ENCODE measurements around the gene GAS7. TPM values are rescaled to one million over a fixed set of nuclear protein-coding genes. Genes with fewer than 3 reads are reported as not detected.

The GAS7 gene
- total and polyA plus RNA-seq, 8 donors: 4.1 to 185 (median 30.5) TPM

DNA sequence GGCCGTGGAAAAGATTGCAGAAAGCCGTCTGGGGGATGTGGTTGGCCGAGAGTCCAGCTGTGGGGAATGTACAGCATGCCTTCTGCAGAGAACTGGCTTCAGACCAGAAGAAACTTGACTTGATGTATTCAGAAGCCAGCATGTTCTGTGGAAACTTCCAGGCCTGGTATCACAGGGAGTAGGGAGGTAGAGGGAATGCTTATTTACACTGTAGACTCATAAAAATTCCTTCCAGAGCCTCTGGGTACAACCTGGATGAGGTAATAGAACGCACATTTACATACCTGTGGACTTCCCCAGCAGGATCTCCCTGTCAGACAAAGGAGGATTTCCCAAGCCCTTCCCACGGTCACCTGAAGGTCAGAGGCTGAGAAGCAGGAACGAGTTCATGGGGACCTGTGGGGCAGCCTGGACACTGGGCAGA is 11.8 kb upstream of the GAS7 start:
- H3K27me3 ChIP-seq: no peaks in the 10 kb centered on the region
- peaks cover 0 to 17% (median 9%) of the 10 kb centered on the region in 4 donors for H3K9me3 ChIP-seq
- intact Hi-C loops (cut with DNase I; ENCODE audit: low total_unique reads): no loop called here
- peaks cover 0 to 17% (median 6%) of the 10 kb centered on the region in 4 donors for H3K4me1 ChIP-seq
- TF ChIP-seq EP300 (IDR thresholded peaks at IDR 0.05) (no peak), POLR2A (IDR thresholded peaks at IDR 0.05) (no peak), POLR2AphosphoS5 (IDR thresholded peaks at IDR 0.05) (no peak), CTCF (IDR thresholded peaks at IDR 0.05) (no peak)
- H3K36me3 ChIP-seq: no peaks in the 10 kb centered on the region
- DNase-seq: peak in 1 of 2 donors; percentile 83
- 31 to 43% (median 37%) methylated on average over 6 of the region's 6 CpGs for WGBS, 5 donors
- H3K4me3 ChIP-seq: no peak overlapping the region
- peak overlapping the region in 2 of 5 donors; percentile 41 to 64 for H3K27ac ChIP-seq

- Histone ChIP-seq H3K4me1 (peaks cover 0 to 17% (median 6%) of the 10 kb centered on the region in 4 donors), H3K27me3 (no peaks in the 10 kb centered on the region), H3K4me3 (no peak overlapping the region), H3K27ac (no peak overlapping the region), H3K9me3 (peaks cover 4 to 27% (median 11%) of the 10 kb centered on the region in 4 donors), H3K36me3 (no peaks in the 10 kb centered on the region)
- intact Hi-C loops (cut with DNase I; ENCODE audit: low total_unique reads): no loop called here
- TF ChIP-seq CTCF (IDR thresholded peaks at IDR 0.05) (no peak), POLR2AphosphoS5 (IDR thresholded peaks at IDR 0.05) (no peak), EP300 (IDR thresholded peaks at IDR 0.05) (no peak), POLR2A (IDR thresholded peaks at IDR 0.05) (no peak)
- no peak for DNase-seq
- 61 to 77% (median 68%) methylated on average over 7 of the region's 7 CpGs for WGBS, 5 donors
Observed at GRCh38 chr17:10208604-10209193, 10.3 kb upstream of the GAS7 start.

GRCh38 chr17:10207153-10207552 is 8.7 kb upstream of the GAS7 start:
- 79 to 92% (median 87%) methylated on average over 4 of the region's 4 CpGs for WGBS, 5 donors
- H3K4me3 ChIP-seq: no peak overlapping the region
- peaks cover 0 to 17% (median 6%) of the 10 kb centered on the region in 4 donors for H3K4me1 ChIP-seq
- peaks cover 4 to 27% (median 11%) of the 10 kb centered on the region in 4 donors for H3K9me3 ChIP-seq
- intact Hi-C loops (cut with DNase I; ENCODE audit: low total_unique reads): no loop called here
- no peaks in the 10 kb centered on the region for H3K27me3 ChIP-seq
- H3K27ac ChIP-seq: no peak overlapping the region
- no peaks in the 10 kb centered on the region for H3K36me3 ChIP-seq
- DNase-seq: no peak
- no peak for TF ChIP-seq EP300 (IDR thresholded peaks at IDR 0.05)
- no peak for TF ChIP-seq POLR2AphosphoS5 (IDR thresholded peaks at IDR 0.05)
- no peak for TF ChIP-seq POLR2A (IDR thresholded peaks at IDR 0.05)
- TF ChIP-seq CTCF (IDR thresholded peaks at IDR 0.05): no peak

DNA sequence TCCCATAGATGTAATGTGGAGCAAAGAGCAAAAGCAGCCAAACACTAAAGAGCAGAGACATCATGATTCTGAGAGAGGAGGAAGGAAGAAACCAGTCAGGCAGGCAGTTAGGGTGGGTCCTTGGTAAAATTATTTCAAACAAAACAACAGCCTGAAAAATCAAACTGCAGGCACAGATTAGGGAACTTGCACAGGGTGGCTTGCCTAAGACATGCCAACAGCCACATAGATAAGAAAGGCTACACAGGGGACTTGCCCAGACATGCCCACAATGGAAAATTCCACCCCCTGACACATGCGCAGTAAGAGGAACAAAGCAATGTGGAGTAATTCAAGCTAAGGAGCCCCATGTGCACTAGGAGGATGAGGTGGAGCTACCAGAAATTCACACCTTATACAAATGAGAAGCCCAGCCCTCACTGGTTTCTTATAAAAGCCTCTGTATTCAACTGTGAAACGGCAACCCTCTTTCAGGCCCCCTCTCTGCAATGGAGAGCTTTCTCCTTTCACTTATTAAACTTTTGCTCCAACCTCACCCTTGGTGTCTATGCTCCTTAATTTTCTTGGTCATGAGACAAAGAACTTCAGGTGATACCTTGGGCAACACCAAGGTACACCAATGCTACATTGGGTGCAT is 7.3 kb upstream of the GAS7 start:
- Histone ChIP-seq H3K4me3 (no peak overlapping the region), H3K9me3 (peaks cover 4 to 27% (median 11%) of the 10 kb centered on the region in 4 donors), H3K4me1 (peaks cover 0 to 17% (median 6%) of the 10 kb centered on the region in 4 donors), H3K36me3 (no peaks in the 10 kb centered on the region), H3K27me3 (peaks cover 0 to 10% (median 0%) of the 10 kb centered on the region in 3 donors), H3K27ac (no peak overlapping the region)
- 83 to 95% (median 89%) methylated on average over 2 of the region's 2 CpGs for WGBS, 5 donors
- DNase-seq: no peak
- TF ChIP-seq POLR2AphosphoS5 (IDR thresholded peaks at IDR 0.05) (no peak), EP300 (IDR thresholded peaks at IDR 0.05) (no peak), POLR2A (IDR thresholded peaks at IDR 0.05) (no peak), CTCF (IDR thresholded peaks at IDR 0.05) (no peak)
- intact Hi-C loops (cut with DNase I; ENCODE audit: low total_unique reads): no loop called here

All from stomach (tissue), 9 donors.